HG03571 (cell line): Measurements from ENCODE around the gene ARHGEF12.

Experiments
- ATAC-seq: cut with Tn5 transposase; IDR thresholded peaks from one replicate; pipeline ENCODE4 v1.9.1; 2021; ENCODE audit not compliant: unreplicated experiment

The ARHGEF12 gene, protein sequence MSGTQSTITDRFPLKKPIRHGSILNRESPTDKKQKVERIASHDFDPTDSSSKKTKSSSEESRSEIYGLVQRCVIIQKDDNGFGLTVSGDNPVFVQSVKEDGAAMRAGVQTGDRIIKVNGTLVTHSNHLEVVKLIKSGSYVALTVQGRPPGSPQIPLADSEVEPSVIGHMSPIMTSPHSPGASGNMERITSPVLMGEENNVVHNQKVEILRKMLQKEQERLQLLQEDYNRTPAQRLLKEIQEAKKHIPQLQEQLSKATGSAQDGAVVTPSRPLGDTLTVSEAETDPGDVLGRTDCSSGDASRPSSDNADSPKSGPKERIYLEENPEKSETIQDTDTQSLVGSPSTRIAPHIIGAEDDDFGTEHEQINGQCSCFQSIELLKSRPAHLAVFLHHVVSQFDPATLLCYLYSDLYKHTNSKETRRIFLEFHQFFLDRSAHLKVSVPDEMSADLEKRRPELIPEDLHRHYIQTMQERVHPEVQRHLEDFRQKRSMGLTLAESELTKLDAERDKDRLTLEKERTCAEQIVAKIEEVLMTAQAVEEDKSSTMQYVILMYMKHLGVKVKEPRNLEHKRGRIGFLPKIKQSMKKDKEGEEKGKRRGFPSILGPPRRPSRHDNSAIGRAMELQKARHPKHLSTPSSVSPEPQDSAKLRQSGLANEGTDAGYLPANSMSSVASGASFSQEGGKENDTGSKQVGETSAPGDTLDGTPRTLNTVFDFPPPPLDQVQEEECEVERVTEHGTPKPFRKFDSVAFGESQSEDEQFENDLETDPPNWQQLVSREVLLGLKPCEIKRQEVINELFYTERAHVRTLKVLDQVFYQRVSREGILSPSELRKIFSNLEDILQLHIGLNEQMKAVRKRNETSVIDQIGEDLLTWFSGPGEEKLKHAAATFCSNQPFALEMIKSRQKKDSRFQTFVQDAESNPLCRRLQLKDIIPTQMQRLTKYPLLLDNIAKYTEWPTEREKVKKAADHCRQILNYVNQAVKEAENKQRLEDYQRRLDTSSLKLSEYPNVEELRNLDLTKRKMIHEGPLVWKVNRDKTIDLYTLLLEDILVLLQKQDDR (N-terminal part only)

DNA sequence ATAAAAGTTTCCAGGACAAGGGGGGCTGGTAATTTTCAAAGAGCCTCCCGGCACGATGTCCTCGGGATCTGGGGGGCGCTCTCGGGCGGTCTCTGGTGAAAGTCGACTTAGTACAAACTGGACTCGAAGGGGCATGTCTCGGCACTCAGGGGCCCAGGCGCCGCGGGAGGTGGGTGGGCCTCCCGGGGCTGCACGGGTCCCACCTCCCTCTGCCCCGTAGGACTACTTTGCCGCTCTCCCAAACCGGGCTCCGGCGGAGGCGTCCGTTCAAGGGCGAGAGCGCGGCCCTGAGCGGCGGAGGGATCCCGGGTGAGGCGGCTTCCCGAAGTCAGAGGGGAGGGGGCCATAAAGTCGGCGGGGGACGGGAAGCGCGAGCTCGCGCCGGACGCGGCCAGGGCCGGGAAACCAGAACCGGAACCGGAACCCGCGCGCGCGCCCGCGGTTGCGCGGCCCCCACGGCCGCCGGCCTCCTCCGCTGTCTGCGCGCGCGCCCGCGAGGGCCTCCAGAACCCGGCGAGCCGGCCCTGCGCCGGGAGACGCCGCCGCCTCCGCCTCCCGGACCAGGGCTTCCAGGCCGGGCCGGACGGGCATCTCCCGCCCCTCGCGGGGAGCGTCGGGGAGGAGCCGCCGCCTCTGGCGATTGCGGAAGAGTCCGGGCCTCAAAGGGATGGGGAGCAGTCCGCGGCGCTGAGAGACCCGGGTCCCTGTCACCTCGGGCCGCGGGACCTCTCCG is at the start of gene ARHGEF12:
ARHGEF12 (plus strand) TSS at position 506 of the 733 bp plus-strand sequence. CDS start 831 bp downstream, outside the sequence.
- peak; percentile 67 for ATAC-seq

- no peak for ATAC-seq
Measured at GRCh38 chr11:120288021-120288420, 48.2 kb upstream of the ARHGEF12 start.

- ATAC-seq: no peak
Measured at GRCh38 chr11:120289426-120289825, 46.8 kb upstream of the ARHGEF12 start.

GRCh38 chr11:120290956-120291355 is 45.3 kb upstream of the ARHGEF12 start:
- ATAC-seq: no peak

- ATAC-seq: no peak
Measured at GRCh38 chr11:120293038-120293800, 43.0 kb upstream of the ARHGEF12 start.

DNA sequence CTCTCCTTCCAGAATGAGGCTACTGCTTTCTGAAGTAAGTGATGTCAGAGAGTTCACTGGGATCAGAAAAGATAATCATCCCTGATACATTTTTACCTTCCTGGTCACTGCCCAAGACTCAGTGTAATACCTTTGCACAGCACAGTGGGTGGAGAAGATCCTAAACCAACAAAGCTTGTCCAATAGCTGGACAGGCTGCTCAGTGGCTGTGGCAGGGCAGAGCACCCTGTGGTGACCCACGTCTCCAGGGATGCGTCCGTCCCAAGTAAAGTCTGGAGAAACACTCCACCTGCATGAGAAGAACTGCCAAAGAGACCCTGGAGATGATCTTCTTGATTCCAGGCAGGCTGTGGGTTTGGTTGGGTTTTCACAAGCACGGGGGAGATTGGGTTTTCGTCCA is 42.1 kb upstream of the ARHGEF12 start:
- no peak for ATAC-seq

GRCh38 chr11:120295099-120295498 is 41.1 kb upstream of the ARHGEF12 start:
- ATAC-seq: no peak

DNA sequence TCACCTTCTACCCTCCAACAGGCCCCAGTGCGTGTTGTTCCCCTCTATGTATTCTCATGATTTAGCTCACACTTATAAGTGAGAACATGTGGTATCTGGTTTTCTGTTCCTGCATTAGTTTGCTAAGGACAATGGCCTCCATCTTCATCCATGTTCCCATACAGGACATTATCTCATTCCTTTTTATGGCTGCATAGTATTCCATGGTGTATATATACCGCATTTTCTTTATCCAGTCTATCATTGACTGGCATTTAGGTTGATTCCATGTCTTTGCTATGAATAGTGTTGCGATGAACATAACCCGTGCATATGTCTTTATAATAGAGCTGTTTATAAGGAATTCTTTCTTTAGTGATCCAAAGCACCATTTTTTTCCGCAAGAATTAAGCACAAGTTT is 39.7 kb upstream of the ARHGEF12 start:
- no peak for ATAC-seq

GRCh38 chr11:120298461-120298860 is 37.8 kb upstream of the ARHGEF12 start:
- ATAC-seq: no peak

DNA sequence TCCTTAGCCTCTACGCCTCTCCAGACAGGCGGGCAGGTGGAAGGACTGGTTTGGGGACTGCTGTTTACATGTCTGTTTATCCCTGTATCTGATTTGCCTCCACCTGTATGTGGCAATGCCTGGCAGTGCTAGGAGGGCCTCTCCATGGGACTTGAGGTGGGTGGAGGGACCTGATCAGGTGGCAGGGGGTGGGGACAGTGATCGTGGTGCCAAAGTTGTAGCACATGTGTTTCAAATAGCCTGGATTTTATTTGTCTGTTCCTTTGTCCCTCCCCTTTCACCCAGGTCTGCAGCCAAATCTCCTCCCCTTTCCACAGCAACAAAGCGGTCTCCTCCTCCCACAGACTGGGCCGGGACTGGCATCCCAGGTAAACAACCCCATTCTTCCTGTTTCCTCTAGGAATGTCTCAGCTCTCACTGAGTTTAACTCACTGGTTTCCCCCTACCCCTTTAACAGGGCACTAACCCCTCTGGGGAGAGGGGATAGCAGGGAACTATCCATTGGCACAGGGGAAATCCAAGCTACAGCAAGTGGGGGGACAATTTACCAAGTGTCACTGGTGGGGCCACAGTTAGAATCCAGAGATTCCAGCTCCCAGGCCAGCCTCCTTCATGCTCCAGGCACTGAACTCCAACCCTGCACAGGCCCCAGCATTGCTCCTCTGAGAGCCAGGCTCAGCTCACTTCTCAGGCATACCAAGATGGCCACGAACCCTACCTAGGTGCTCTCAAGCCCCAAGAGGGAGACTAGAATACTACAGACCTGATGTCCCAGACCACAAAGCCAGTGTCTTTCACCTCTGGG is 34.0 kb upstream of the ARHGEF12 start:
- ATAC-seq: no peak

DNA sequence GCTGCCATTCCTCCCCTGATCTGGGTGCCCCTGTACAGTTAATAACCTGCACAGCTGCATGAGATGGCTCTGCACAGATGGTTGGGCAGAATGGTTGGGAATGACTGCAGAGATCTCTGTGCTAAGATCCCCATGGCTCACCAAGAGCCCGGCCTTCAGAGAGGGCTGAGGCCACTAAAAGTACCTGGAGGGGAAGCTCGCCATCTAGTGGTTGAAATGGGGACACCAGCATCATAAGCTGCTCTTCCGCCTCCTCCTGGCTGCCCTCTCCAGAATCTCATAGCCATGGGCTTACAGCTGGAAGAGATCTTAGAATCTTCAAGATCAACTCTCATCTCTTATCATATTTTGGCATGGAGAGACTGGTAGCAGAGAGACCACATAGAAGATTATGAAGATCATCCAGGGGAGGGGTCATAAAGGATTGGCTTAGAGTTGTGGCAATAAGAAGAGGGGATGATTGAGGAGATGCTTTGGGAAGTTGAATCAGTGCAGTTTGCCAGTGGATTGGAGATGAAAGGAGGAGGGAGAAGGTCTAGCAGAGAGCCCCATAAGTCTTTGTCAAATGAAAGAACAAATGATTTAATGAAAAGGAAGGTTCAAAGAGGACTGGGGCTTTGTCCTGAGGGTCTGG is 33.1 kb upstream of the ARHGEF12 start:
- ATAC-seq: no peak

GRCh38 chr11:120304526-120304925 is 31.7 kb upstream of the ARHGEF12 start:
- ATAC-seq: no peak

- no peak for ATAC-seq
Measured at GRCh38 chr11:120305286-120305685, 30.9 kb upstream of the ARHGEF12 start.

DNA sequence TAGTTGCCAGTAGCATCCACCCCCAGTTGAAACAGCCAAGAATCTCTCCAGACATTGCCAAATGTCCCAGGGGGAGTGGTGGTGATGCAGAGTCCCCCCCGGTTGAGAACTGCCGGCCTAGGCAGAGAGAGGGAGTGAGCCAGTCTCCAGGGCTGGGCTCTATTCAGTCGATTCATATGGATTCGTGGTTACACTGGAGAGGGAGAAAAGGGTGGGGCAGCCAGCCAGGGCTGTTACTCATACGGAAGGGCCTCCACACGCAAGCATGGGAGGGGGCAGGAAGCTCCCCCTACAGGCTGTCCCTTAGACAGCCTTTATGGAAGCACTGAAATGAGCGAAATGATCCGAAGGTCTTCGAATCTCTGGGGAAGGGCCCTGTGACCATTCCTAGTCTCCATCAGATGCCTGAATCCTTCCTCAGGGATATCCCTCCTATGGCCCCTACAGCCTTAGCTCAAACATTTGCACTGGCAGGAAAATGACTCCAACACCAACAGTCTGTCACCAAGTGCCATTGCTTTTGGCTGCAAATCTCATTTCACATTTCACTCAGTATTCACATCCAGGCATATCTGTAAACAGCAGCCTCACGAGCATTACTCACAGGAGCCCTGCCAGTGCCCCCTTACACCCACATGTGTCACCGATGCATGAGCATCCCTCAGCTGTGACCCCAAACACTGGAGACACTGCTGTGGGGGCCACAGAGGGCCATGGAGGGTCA is 29.5 kb upstream of the ARHGEF12 start:
- no peak for ATAC-seq

DNA sequence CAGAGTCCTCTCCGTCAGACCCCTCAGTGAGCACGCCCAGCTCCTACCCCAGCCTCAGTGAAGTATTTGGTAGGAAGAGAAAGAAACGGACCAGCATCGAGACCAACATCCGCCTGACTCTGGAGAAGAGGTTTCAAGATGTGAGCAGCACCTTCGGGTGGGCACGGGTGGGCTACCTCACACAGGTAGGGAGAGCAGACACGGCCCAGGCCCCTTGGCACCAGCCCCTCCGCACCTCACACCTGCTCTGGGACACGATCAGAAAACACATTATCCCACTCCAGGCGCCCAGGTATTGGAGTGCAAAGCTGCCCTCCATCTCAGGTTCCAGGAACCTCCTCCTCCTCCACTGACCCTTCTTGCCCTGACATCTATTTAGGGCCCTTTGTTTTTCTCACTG is 28.7 kb upstream of the ARHGEF12 start:
- no peak for ATAC-seq

- ATAC-seq: no peak
Measured at GRCh38 chr11:120308081-120308480, 28.1 kb upstream of the ARHGEF12 start.

GRCh38 chr11:120310870-120311269 is 25.3 kb upstream of the ARHGEF12 start:
- no peak for ATAC-seq

- no peak for ATAC-seq
Measured at GRCh38 chr11:120314861-120315260, 21.4 kb upstream of the ARHGEF12 start.
